ENCODE results near the gene CIAO2A.

The CIAO2A gene, protein sequence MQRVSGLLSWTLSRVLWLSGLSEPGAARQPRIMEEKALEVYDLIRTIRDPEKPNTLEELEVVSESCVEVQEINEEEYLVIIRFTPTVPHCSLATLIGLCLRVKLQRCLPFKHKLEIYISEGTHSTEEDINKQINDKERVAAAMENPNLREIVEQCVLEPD

DNA sequence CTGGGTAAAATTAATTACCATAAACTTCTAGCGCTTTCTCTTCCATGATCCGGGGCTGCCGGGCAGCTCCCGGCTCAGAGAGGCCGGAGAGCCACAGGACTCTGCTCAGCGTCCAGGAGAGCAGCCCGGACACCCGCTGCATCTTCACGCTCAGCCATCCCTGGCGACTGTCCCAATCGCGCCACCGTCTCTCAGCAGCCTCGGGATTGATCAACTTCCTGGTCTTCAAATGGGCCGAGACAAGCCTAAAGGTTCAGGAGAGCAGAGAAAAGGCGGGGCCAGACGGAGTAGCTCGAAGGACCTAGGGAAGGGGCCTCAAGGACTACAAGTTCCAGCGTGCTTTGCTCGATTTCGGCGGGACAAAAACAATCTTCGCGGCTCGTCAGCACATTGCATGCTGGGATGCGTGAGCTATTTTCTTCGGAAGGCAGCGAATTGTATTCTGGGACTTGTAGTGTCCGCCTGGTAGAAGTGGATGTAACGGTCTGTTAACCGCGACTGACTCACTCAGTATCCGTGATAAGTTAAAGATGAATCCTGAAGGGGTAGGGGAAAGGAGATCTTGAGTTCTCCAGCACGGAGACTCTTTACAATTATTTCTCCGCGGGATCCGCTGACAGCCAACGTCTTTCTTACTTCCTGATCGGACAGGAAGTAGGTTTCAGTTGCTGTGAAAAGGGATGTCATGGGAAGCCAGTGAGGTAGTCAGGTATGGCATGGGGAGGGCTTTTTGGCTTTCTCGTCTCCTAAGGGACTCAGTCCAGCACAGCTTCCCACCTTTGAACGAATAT lies at the start of gene CIAO2A:
CIAO2A (minus strand) TSS at position 212 of the 791 bp plus-strand sequence; CDS start at position 142, 70 bp downstream.
- peak within 1 kb of the TSS; percentile 96 for H3K27ac Mint-ChIP-seq

GRCh38 chr15:64143276-64143675 lies 49.6 kb upstream of the CIAO2A start:
- Mint-ChIP-seq H3K36me3 (ENCODE audit: low read depth) (peaks cover 3% of the 10 kb centered on the region), H3K4me3 (no peak overlapping the region), H3K9me3 (no peaks in the 10 kb centered on the region), H3K27ac (no peak overlapping the region), H3K4me1 (ENCODE audit: low read depth) (no peaks in the 10 kb centered on the region), H3K27me3 (ENCODE audit: low read depth) (no peaks in the 10 kb centered on the region)
- no peak for DNase-seq (ENCODE audit: low spot score)

More for the DNA sequence above, at the start of gene CIAO2A:
- Mint-ChIP-seq H3K9me3 (no peaks in the 10 kb centered on the region), H3K4me1 (ENCODE audit: low read depth) (peaks cover 51% of the 10 kb centered on the region), H3K36me3 (ENCODE audit: low read depth) (peaks cover 23% of the 10 kb centered on the region), H3K27me3 (ENCODE audit: low read depth) (no peaks in the 10 kb centered on the region), H3K4me3 (peak within 1 kb of the TSS; percentile 99)
- peak; percentile 96 for DNase-seq (ENCODE audit: low spot score)

DNA sequence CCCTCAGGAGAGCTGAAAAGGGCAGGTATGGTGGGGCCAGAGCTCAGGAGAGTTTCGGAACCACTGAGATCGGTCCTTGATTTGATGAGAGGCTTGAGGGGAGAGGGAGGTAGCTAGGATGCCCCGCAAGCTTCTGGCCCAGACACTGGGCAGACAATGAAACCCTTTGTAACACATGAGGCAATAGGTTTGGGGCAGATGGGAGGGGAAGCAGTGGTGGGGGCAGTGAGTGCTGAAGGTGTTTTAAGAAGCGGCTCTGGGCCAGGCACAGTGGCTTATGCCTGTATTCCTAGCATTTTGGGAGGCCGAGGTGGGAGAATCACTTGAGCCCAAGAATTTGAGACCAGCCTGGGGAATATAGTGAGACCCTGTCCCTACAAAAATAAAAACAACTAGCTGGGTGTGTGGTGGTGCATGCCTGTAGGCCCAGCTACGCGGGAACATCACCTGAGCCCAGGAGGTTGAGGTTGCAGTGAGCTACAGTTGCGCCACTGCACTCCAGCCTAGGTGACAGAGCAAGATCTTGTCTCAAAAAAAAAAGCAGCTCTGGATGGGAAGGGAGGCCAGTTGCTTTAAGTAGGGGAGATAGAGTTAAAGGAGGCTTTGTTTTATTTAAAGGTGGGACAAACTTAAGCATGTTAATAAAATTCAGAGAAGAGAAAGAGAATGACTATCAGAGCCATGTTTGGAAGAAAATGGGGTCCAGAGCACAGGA lies 48.3 kb upstream of the CIAO2A start:
- Mint-ChIP-seq H3K4me3 (no peak overlapping the region), H3K4me1 (ENCODE audit: low read depth) (no peaks in the 10 kb centered on the region), H3K9me3 (no peaks in the 10 kb centered on the region), H3K27me3 (ENCODE audit: low read depth) (no peaks in the 10 kb centered on the region), H3K36me3 (ENCODE audit: low read depth) (peaks cover 12% of the 10 kb centered on the region), H3K27ac (no peak overlapping the region)
- DNase-seq (ENCODE audit: low spot score) = no peak

- H3K4me1 Mint-ChIP-seq (ENCODE audit: low read depth) = no peaks in the 10 kb centered on the region
- no peak for DNase-seq (ENCODE audit: low spot score)
- no peaks in the 10 kb centered on the region for H3K27me3 Mint-ChIP-seq (ENCODE audit: low read depth)
- no peak overlapping the region for H3K27ac Mint-ChIP-seq
- H3K9me3 Mint-ChIP-seq = no peaks in the 10 kb centered on the region
- peaks cover 30% of the 10 kb centered on the region for H3K36me3 Mint-ChIP-seq (ENCODE audit: low read depth)
- H3K4me3 Mint-ChIP-seq = no peak overlapping the region
These were observed 44.8 kb upstream of the CIAO2A start for GRCh38 chr15:64138331-64138941.

DNA sequence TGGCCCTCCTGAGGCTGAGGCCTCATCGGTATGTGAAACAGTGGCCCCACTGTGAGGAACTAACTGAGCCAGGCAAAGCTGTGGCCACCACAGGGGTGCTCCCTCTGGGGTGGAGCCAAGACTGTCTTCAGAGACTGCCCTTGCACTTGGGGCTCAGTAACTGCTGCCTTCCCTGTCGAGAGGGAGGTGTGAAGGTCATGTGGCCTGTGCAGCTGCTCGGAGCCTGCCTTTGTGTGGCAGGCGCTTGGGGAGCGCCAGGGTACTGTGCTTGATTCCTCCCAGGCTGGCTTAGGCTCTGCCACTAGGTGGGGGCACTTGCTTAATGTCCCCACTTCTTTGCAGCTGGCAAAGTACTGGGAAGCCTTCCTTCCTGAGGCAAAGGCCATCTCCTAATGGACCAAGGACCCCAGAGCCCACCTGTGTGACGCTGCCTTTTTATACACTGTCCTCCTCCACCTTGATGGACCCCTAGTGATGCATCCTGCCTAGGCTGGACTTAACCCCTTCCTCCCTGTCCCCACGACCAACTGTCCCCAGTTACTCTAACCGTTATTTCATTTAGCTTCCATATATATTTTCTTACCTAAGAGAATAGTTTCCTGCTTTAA lies 43.7 kb upstream of the CIAO2A start:
- H3K4me3 Mint-ChIP-seq = no peak overlapping the region
- H3K36me3 Mint-ChIP-seq (ENCODE audit: low read depth) = peaks cover 40% of the 10 kb centered on the region
- H3K4me1 Mint-ChIP-seq (ENCODE audit: low read depth) = no peaks in the 10 kb centered on the region
- H3K27me3 Mint-ChIP-seq (ENCODE audit: low read depth) = no peaks in the 10 kb centered on the region
- no peak overlapping the region for H3K27ac Mint-ChIP-seq
- DNase-seq (ENCODE audit: low spot score) = no peak
- H3K9me3 Mint-ChIP-seq = no peaks in the 10 kb centered on the region

- no peak for DNase-seq (ENCODE audit: low spot score)
- Mint-ChIP-seq H3K9me3 (no peaks in the 10 kb centered on the region), H3K27me3 (ENCODE audit: low read depth) (no peaks in the 10 kb centered on the region), H3K4me1 (ENCODE audit: low read depth) (no peaks in the 10 kb centered on the region), H3K27ac (no peak overlapping the region), H3K36me3 (ENCODE audit: low read depth) (peaks cover 47% of the 10 kb centered on the region), H3K4me3 (no peak overlapping the region)
These were observed 42.7 kb upstream of the CIAO2A start for GRCh38 chr15:64136347-64136746.

- Mint-ChIP-seq H3K4me1 (ENCODE audit: low read depth) (no peaks in the 10 kb centered on the region), H3K27me3 (ENCODE audit: low read depth) (no peaks in the 10 kb centered on the region), H3K4me3 (no peak overlapping the region), H3K36me3 (ENCODE audit: low read depth) (peaks cover 58% of the 10 kb centered on the region), H3K9me3 (no peaks in the 10 kb centered on the region), H3K27ac (no peak overlapping the region)
- DNase-seq (ENCODE audit: low spot score) = no peak
These were observed 40.7 kb upstream of the CIAO2A start for GRCh38 chr15:64134345-64134829.

DNA sequence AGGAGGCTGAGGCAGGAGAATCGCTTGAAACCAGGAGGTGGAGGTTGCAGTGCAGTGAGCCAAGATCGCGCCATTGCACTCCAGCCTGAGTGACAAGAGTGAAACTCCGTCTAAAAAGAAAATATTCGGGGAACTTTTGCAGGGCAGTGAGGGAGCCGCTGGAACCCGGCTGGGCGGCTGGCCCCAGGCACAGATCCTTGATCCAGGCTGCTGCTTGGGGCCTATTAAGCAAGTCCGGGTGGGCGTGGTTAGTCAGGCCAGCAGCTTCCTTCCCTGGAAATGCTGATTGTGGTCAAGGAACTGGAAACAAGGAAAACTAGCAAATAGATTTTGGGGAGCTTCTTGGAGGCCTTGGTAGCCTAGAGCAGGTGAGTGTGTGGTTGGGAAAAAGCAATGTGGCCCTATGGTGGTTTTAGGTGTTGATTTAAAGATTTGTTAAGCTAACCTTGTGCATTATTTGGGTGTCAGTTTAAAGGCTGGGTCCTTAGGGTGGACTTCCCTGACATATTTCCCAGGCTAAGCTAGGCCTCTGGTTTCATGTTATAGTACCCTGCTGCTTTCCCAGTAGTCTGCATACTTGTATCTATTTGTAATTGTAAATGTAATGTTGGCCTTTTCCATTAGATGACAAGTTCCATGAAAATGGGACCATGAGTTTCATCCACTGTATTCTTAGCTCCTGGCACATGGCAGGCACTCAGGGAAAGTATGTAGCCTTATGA lies 40.1 kb upstream of the CIAO2A start:
- H3K4me1 Mint-ChIP-seq (ENCODE audit: low read depth) = no peaks in the 10 kb centered on the region
- no peak for DNase-seq (ENCODE audit: low spot score)
- H3K9me3 Mint-ChIP-seq = no peaks in the 10 kb centered on the region
- H3K4me3 Mint-ChIP-seq = no peak overlapping the region
- no peaks in the 10 kb centered on the region for H3K27me3 Mint-ChIP-seq (ENCODE audit: low read depth)
- peaks cover 59% of the 10 kb centered on the region for H3K36me3 Mint-ChIP-seq (ENCODE audit: low read depth)
- no peak overlapping the region for H3K27ac Mint-ChIP-seq

- Mint-ChIP-seq H3K27ac (no peak overlapping the region), H3K36me3 (ENCODE audit: low read depth) (peaks cover 65% of the 10 kb centered on the region), H3K27me3 (ENCODE audit: low read depth) (no peaks in the 10 kb centered on the region), H3K4me1 (ENCODE audit: low read depth) (peaks cover 4% of the 10 kb centered on the region), H3K4me3 (no peak overlapping the region), H3K9me3 (no peaks in the 10 kb centered on the region)
- no peak for DNase-seq (ENCODE audit: low spot score)
These were observed 38.6 kb upstream of the CIAO2A start for GRCh38 chr15:64132217-64132616.

DNA sequence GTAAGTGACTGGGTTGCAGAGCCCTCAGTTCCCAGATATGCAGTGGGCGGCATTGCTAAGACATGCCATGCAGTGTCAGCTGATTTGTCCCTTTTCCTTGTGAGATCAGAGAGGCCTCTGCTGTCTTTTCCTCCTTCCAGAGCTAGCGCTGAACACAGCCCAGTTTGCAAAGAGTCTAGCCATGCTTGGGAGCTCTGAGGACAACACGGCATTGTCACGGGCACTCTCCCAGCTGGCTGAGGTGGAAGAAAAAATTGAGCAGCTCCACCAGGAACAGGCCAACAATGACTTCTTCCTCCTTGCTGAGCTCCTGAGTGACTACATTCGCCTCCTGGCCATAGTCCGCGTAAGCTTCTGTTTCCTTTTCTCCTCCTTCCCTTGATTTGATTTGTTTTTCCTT lies 37.9 kb upstream of the CIAO2A start:
- H3K27ac Mint-ChIP-seq = no peak overlapping the region
- DNase-seq (ENCODE audit: low spot score) = no peak
- H3K36me3 Mint-ChIP-seq (ENCODE audit: low read depth) = peaks cover 61% of the 10 kb centered on the region

GRCh38 chr15:64130159-64130558 lies 36.5 kb upstream of the CIAO2A start:
- peaks cover 4% of the 10 kb centered on the region for H3K4me1 Mint-ChIP-seq (ENCODE audit: low read depth)
- H3K4me3 Mint-ChIP-seq = no peak overlapping the region
- H3K36me3 Mint-ChIP-seq (ENCODE audit: low read depth) = peaks cover 67% of the 10 kb centered on the region
- no peaks in the 10 kb centered on the region for H3K27me3 Mint-ChIP-seq (ENCODE audit: low read depth)
- no peaks in the 10 kb centered on the region for H3K9me3 Mint-ChIP-seq
- no peak overlapping the region for H3K27ac Mint-ChIP-seq
- no peak for DNase-seq (ENCODE audit: low spot score)

More for the DNA sequence above, 37.9 kb upstream of the CIAO2A start:
- Mint-ChIP-seq H3K9me3 (no peaks in the 10 kb centered on the region), H3K4me1 (ENCODE audit: low read depth) (peaks cover 4% of the 10 kb centered on the region), H3K4me3 (no peak overlapping the region), H3K27me3 (ENCODE audit: low read depth) (no peaks in the 10 kb centered on the region)

GRCh38 chr15:64127521-64128270 lies 34.1 kb upstream of the CIAO2A start:
- Mint-ChIP-seq H3K27me3 (ENCODE audit: low read depth) (no peaks in the 10 kb centered on the region), H3K4me1 (ENCODE audit: low read depth) (peaks cover 4% of the 10 kb centered on the region), H3K27ac (no peak overlapping the region), H3K9me3 (no peaks in the 10 kb centered on the region), H3K4me3 (no peak overlapping the region), H3K36me3 (ENCODE audit: low read depth) (peaks cover 60% of the 10 kb centered on the region)
- no peak for DNase-seq (ENCODE audit: low spot score)
